Kidney glomerular epithelial cell (primary cell): ENCODE measurements around the gene AHSG.

Source experiments
- DNase-seq: peaks from one replicate; lab custom pipeline; 2025; lab: John Stamatoyannopoulos, UW

The AHSG gene

DNA sequence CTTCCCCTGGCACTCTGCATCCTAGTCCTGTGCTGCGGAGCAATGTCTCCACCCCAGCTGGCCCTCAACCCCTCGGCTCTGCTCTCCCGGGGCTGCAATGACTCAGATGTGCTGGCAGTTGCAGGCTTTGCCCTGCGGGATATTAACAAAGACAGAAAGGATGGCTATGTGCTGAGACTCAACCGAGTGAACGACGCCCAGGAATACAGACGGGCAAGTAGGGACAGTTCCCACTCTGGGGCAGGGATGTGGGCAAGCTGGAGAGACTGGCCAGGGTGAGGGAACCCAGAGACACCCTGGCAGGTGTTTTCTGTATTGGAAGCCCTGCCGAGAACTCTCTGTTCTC lies 27.6 kb downstream of the AHSG start:
- DNase-seq: no peak

DNA sequence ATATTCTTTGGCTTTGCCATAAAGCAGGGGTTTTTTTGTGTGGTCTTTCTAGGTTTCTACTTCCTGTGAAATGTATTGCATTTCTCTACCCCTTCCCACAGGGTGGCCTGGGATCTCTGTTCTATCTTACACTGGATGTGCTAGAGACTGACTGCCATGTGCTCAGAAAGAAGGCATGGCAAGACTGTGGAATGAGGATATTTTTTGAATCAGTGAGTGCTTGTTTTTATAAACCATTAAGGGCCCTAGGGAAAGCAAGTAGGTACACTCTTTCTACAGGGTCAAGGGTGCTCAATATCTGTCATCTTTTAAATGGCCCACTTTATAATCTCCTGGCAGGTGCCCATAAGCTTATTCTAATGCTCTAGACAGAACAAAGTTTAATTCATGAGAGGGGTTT lies 28.1 kb downstream of the AHSG start:
- DNase-seq: no peak

DNA sequence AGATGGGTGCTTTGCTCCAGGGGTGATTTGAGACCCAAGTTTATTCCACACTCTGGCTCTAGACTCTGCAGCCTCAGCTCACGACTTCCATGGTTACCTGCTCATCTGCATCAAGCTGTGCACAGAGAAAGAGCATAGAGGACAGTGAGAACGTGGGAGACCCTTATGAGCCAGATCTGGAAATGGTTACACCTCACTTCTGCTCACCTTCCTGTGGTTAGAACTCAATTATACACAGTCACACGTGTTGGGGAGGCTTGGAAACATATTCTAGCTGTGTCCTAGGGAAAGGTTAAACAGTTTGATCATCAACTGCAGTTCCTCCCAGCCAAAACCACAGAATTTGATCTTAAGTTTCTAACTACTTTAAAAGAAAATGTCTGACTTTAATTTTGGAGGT lies 29.2 kb downstream of the AHSG start:
- DNase-seq: no peak

DNA sequence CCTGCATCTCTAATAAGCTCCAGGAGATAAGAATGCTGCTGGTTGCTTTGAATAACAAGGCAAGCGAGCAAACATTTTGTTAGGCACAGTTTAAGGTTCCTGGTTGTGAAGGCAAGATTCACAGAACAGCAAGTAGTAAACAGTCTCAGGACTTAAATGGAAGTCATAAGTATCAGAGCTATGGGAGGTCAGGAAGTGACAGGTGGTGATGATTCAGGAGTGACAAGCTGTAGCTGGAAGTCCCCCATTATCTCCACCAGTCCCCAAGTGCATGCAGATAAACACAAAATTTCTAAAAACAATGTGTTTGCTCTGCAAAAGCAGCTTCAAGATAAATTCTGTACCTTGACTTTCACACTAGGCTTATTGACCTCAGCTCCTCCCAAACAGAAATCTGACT lies 30.6 kb downstream of the AHSG start:
- DNase-seq: no peak

- DNase-seq: no peak
Observed at GRCh38 chr3:186644683-186645082, 31.8 kb downstream of the AHSG start.

DNA sequence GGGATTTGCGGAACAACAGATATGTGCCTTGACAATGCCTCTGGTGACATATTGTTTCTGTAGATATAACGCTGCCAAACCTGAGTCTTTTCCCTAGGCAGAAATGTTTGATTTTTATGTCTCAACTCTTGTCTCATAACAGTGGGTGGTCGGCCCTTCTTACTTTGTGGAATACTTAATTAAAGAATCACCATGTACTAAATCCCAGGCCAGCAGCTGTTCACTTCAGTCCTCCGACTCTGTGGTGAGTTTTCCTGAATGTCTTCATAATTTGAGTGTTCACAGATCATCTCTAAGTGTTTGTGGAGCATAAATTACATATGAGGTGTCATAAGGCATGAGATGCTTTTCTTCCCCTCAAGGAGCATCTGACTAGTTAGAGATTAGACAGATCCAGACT lies 33.2 kb downstream of the AHSG start:
- no peak for DNase-seq

- DNase-seq: no peak
Observed at GRCh38 chr3:186646841-186647240, 34.0 kb downstream of the AHSG start.

DNA sequence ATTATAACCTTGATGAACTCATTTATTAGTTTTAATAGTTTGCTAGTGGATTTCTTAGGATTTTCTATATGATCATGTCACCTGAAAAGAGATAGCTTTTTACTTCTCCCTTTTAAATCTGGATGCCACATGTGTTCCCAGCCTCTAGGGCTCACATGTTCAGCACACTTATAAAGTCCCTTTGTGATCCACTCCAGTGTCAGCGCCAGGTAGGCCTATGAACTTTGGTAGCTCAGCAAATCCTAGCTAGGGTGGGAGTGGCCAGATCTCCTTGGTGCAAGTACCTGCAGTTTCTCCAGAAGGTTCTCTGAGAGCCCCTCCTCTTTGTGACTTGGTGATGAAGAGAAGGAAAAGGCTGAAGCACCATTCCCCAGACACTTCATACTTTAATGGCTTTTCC lies 36.0 kb downstream of the AHSG start:
- DNase-seq: no peak

GRCh38 chr3:186651678-186652215 lies 38.9 kb downstream of the AHSG start:
- no peak for DNase-seq

- no peak for DNase-seq
Observed at GRCh38 chr3:186653080-186653707, 40.3 kb downstream of the AHSG start.

DNA sequence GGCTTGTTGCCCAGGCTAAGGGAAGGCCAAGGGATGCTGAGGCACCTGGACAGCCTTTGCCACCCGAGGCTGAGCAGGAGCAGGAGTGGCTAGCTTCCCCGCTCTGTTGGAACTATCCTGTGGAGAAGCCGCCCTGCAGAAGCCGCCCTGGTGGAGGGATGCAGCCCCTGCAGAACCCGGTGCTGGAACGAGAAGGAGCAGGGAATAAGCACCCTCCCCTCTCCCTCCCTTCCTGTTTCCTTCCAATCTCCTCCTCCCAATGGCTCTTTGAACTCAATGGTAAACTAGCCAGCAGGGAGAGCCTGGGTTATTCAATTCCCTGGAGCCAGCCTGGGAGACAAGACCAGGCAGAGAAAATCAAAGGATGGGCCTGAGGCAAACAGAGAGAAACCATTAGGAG lies 41.1 kb downstream of the AHSG start:
- DNase-seq: no peak

DNA sequence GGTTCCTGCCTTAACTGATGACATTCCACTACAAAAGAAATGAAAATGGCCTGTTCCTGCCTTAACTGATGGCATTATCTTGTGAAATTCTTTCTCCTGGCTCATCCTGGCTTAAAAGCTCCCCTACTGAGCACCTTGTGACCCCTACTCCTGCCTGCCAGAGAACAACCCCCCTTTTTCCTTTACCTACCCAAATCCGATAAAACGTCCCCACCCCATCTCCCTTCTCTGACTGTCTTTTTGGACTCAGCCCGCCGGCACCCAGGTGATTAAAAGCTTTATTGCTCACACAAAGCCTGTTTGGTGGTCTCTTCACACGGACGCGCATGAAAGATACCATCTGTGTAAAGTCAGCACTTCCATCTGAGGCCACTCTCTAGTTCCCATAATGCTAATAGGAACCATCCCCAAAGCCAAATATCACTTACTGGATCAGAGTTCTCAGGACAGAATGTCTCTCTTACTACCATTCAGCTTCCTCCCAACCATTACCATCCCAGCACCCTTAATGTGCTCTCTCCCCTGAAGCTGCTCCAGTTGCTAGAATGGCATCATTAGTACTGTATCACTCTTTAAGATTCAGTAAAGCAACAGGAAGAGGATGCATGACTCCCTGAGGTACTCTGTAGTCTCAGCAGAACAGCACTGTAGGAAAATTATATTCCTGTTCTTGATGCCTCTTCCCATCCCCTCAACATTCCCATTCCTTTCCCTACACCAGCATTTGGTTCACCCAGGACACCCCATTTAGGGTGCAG lies 50.7 kb downstream of the AHSG start:
- DNase-seq: no peak

- DNase-seq: no peak
Observed at GRCh38 chr3:186664119-186664495, 51.2 kb downstream of the AHSG start.

DNA sequence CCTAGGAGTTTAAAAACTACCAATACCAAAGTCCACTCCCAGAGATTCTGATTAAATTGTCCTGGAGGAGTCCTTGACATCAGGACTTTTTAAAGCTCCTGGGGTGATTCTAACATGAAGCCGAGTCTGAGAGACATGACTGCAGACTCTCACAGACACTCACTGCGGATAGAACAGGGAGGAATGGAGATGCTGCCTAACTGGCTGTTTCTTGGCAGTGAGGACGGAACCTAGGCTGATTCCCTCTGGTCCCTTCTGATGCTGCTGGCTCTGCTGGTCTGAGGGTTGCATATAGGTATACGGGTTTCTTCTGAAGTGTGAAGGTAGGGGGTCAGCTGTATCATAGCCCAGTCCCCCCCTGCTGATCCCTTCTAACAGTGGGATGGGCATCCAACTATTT lies 51.6 kb downstream of the AHSG start:
- DNase-seq: no peak

DNA sequence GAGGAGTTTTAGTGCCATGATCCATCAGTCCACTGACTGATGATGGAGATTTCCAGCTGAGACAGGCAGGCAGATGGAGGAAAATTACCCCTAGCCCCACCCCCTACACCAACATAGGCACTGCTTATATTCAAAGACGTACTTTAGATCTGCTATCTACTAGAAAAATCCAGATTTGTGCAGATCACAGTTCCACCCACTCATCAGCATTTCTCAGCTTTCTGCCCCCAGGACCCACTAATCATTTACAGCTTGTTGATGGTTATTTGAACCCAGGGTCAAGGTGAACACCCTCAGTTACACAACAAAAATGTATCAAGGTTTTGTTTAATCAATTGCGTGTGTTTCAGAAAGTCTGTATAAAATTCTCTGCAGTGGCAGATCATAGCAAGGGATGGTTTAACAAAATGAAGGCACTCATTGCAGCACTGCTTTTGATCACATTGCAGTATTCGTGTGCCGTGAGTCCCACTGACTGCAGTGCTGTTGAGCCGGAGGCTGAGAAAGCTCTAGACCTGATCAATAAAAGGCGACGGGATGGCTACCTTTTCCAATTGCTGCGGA lies 52.8 kb downstream of the AHSG start, which contains the start of gene HRG:
HRG (plus strand) TSS at position 390 of the 564 bp plus-strand sequence; CDS start at position 408, 18 bp downstream.
- no peak for DNase-seq

- DNase-seq: no peak
Observed at GRCh38 chr3:186668426-186668825, 55.6 kb downstream of the AHSG start.

DNA sequence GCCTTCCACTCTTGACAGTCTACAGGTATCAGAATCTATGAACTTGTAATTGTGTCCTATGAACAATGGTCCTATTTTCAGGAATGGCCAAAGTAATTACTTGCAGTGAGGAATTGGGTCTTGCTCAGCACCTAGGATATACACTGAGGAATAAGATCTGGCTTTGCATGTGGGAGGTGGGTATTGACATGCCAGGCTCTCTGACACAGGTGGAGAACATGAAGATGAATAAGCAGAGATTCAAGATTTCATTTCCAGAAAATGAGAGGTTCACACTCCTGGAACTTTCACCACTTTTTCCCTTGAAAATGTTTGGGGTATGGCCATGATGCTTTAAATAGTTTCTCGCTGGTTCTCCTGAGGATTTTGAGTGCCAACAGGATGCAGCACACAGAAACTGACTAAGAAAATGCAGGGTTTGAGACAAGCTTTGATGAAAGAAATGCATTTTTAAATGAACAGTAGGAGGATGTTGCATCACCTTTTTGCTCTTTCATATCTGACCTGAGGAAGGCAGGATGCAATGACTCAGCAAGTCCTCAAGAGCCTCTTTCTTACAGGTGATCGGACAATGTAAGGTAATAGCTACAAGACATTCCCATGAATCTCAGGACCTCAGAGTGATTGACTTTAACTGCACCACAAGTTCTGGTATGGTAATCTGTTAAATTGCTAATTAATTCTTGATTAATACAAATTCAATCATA lies 56.7 kb downstream of the AHSG start:
- DNase-seq: no peak

DNA sequence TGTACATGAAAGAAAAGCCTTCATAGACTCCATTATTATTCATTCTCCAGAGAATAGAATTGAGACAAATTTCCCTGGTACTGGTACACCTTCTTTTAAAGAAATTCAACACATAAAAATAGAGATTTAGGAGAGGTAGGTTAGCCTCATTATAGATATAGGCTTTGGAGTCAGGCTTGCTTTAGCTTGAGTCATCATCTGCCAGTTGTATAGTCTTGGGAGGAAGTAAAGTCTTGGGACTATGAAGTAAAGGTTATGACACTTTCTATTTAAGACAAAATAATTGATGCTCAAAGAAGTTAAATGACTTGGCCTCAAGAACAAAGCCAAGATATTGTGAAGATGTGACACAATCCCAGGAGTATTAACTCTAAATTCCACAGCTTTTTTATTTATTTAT lies 57.3 kb downstream of the AHSG start:
- no peak for DNase-seq
